Fibroblast of skin of left biceps (primary cell): ENCODE results near the gene SLCO2A1.

Experiments
- DNase-seq, 2 experiments: peaks; one replicate each; pipeline ENCODE4 v3.0.0-alpha.2; 2013; ENCODE audit warnings: low read depth in 2 of 2

SLCO2A1 gene

GRCh38 chr3:133949438-133949837 is 80.3 kb downstream of the SLCO2A1 start:
- DNase-seq: peak; percentile 61 to 67

GRCh38 chr3:133948996-133949395 is 80.7 kb downstream of the SLCO2A1 start:
- no peak for DNase-seq

- DNase-seq: no peak
Measured at GRCh38 chr3:133948131-133948810, 81.5 kb downstream of the SLCO2A1 start.

- no peak for DNase-seq
Measured at GRCh38 chr3:133945381-133946095, 84.2 kb downstream of the SLCO2A1 start.

- DNase-seq: peak; percentile 72 to 74
Measured at GRCh38 chr3:133944641-133945380, 84.9 kb downstream of the SLCO2A1 start.

GRCh38 chr3:133944181-133944580 is 85.5 kb downstream of the SLCO2A1 start:
- no peak for DNase-seq

GRCh38 chr3:133943639-133944141 is 86.0 kb downstream of the SLCO2A1 start:
- peak; percentile 76 to 79 for DNase-seq

- DNase-seq: no peak
Measured at GRCh38 chr3:133943031-133943535, 86.6 kb downstream of the SLCO2A1 start.

- no peak for DNase-seq
Measured at GRCh38 chr3:133941415-133941821, 88.3 kb downstream of the SLCO2A1 start.

- no peak for DNase-seq
Measured at GRCh38 chr3:133940536-133940935, 89.2 kb downstream of the SLCO2A1 start.

GRCh38 chr3:133939463-133939835 is 90.3 kb downstream of the SLCO2A1 start:
- DNase-seq: no peak

GRCh38 chr3:133938770-133939462 is 90.8 kb downstream of the SLCO2A1 start:
- DNase-seq: no peak

GRCh38 chr3:133937756-133938601 is 91.7 kb downstream of the SLCO2A1 start:
- DNase-seq: peak; percentile 86 to 89

- no peak for DNase-seq
Measured at GRCh38 chr3:133937061-133937686, 92.6 kb downstream of the SLCO2A1 start.

- DNase-seq: no peak
Measured at GRCh38 chr3:133935843-133936769, 93.6 kb downstream of the SLCO2A1 start.

GRCh38 chr3:133934996-133935842 is 94.5 kb downstream of the SLCO2A1 start:
- no peak for DNase-seq

GRCh38 chr3:133934073-133934970 is 95.4 kb downstream of the SLCO2A1 start:
- DNase-seq: no peak
